Smooth muscle cell (in vitro differentiated cells): ENCODE results near the gene SMAD1. TPM values are rescaled to one million over a fixed set of nuclear protein-coding genes. Genes with fewer than 3 reads are reported as not detected.

ENCODE experiments used
- DNase-seq: peaks from one replicate; lab custom pipeline; 2025; ENCODE audit not compliant: unreplicated experiment; lab: John Stamatoyannopoulos, UW
- H2AFZ ChIP-seq: fragments of 200-600 bp; sonication (generic); 2 replicates; pipeline ENCODE4 v1.6.0; 2016; ENCODE audit warnings: antibody characterized with exemption, low read depth, mild to moderate bottlenecking
- H3F3A ChIP-seq: fragments of 200-600 bp; sonication (generic); 2 replicates; pipeline ENCODE4 v1.6.0; 2017; ENCODE audit warnings: antibody characterized with exemption, low read depth
- H3K27ac ChIP-seq: fragments of 200-600 bp; sonication (generic); 2 replicates; pipeline ENCODE4 v1.5.1; 2016; ENCODE audit warnings: low read depth, mild to moderate bottlenecking
- H3K27me3 ChIP-seq: fragments of 200-600 bp; sonication (generic); 2 replicates; pipeline ENCODE4 v1.6.1; 2016; ENCODE audit warnings: low read depth, mild to moderate bottlenecking
- H3K36me3 ChIP-seq: fragments of 200-600 bp; sonication (generic); 2 replicates; pipeline ENCODE4 v1.5.1; 2016; ENCODE audit warnings: low read depth
- H3K4me1 ChIP-seq: fragments of 200-600 bp; sonication (generic); 2 replicates; pipeline ENCODE4 v1.5.1; 2016; ENCODE audit warnings: low read depth
- H3K4me2 ChIP-seq: fragments of 200-600 bp; sonication (generic); 2 replicates; pipeline ENCODE4 v1.6.0; 2016; ENCODE audit warnings: mild to moderate bottlenecking
- H3K4me3 ChIP-seq: fragments of 200-600 bp; sonication (generic); 2 replicates; pipeline ENCODE4 v1.5.1; 2016; ENCODE audit warnings: mild to moderate bottlenecking
- H3K79me2 ChIP-seq: fragments of 200-600 bp; sonication (generic); 2 replicates; pipeline ENCODE4 v1.6.0; 2016; ENCODE audit warnings: low read depth, mild to moderate bottlenecking
- H3K9ac ChIP-seq: fragments of 200-600 bp; sonication (generic); 2 replicates; pipeline ENCODE4 v1.6.0; 2016; ENCODE audit warnings: low read depth
- H3K9me3 ChIP-seq: fragments of 200-600 bp; sonication (generic); replicated peaks from 2 replicates; pipeline ENCODE4 v1.5.1; 2016; ENCODE audit warnings: low read depth
- H4K20me1 ChIP-seq: fragments of 200-600 bp; sonication (generic); 2 replicates; pipeline ENCODE4 v1.6.0; 2016; ENCODE audit warnings: low read depth
- WGBS: methylation state at CpG from one replicate; pipeline ENCODE4 v1.1.7; 2016; ENCODE audit warnings: low lambda C conversion rate; 5-methylcytosine and 5-hydroxymethylcytosine counted together
- polyA plus RNA-seq: library from polyadenylated mRNA; unstranded; fragments of >200 nt; fragmentation: Nextera tagmentation; extraction: Ambion mirVana; gene quantifications from 2 replicates; pipeline ENCODE4 v1.2.1, GENCODE V29; 2016
- total RNA-seq: library from RNA; depleted of rRNA; stranded (reverse); fragments of >200 nt; gene quantifications from 2 replicates; pipeline ENCODE4 v1.2.3, GENCODE V29; 2014
- TF ChIP-seq, protein P1 (sequence below): fragments of 200-600 bp; sonication (generic); IDR thresholded peaks from 2 replicates; pipeline ENCODE4 v1.5.1; 2017; ENCODE audit warnings: borderline replicate concordance, mild to moderate bottlenecking, antibody characterized with exemption; ENCODE audit not compliant: insufficient read depth, poor library complexity, severe bottlenecking

SMAD1 gene
- total and polyA plus RNA-seq, 2 experiments from 2014 or later: 23.1 to 34.0 TPM

DNA sequence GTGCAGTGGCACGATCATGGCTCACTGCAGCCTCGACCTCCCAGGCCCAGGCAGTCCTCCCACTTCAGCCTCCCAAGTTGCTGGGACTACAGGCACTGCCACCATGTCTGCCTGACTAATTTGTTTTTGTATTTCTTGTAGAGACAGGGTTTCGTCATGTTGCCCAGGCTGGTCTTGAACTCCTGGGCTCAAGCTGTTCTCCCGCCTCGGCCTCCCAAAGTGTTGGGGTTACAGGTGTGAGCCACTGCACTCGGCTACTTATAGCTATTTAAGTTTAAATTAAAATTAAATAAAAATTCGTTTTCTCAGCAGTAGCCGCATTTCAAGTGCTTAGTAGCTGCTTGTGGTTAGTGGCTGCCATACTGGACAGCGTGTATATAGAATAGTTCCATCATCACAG lies 3.5 kb downstream of the SMAD1 start:
- Histone ChIP-seq H3K27ac (no peak overlapping the region), H3K4me1 (peaks cover 17% of the 10 kb centered on the region), H3K36me3 (no peaks in the 10 kb centered on the region), H4K20me1 (peaks cover 49% of the 10 kb centered on the region), H3K4me2 (no peak overlapping the region), H3K4me3 (no peak overlapping the region), H2AFZ (no peak overlapping the region), H3K9ac (no peak overlapping the region), H3F3A (peaks cover 4% of the 10 kb centered on the region), H3K27me3 (no peaks in the 10 kb centered on the region), H3K9me3 (no peaks in the 10 kb centered on the region), H3K79me2 (peaks cover 73% of the 10 kb centered on the region)
- DNase-seq: no peak
- 95% methylated on average over 9 of the region's 9 CpGs for WGBS
- TF ChIP-seq, protein P1, sequence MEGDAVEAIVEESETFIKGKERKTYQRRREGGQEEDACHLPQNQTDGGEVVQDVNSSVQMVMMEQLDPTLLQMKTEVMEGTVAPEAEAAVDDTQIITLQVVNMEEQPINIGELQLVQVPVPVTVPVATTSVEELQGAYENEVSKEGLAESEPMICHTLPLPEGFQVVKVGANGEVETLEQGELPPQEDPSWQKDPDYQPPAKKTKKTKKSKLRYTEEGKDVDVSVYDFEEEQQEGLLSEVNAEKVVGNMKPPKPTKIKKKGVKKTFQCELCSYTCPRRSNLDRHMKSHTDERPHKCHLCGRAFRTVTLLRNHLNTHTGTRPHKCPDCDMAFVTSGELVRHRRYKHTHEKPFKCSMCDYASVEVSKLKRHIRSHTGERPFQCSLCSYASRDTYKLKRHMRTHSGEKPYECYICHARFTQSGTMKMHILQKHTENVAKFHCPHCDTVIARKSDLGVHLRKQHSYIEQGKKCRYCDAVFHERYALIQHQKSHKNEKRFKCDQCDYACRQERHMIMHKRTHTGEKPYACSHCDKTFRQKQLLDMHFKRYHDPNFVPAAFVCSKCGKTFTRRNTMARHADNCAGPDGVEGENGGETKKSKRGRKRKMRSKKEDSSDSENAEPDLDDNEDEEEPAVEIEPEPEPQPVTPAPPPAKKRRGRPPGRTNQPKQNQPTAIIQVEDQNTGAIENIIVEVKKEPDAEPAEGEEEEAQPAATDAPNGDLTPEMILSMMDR: no peak

DNA sequence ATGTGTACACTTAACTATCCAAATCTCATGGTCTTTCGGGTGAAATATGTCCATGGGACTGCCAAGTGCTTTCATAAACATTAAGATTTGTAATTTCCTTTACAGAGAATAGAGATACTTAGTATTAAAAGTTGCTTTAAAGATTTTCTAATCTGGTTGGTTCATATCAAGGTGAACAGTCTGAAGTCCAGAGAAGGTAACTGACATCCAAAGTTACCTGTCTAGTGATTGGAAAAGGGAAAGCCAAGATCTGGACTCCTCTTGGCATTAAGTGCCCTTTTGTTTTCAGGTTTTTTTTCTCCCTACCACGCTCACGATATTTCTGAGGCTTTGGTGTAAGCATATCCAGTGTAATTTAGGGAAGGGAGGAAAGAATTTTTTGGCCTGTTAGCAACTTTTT lies 5.0 kb downstream of the SMAD1 start:
- H3K27me3 ChIP-seq: no peaks in the 10 kb centered on the region
- H3K79me2 ChIP-seq: peaks cover 87% of the 10 kb centered on the region
- H2AFZ ChIP-seq: no peak overlapping the region
- H3K4me2 ChIP-seq: no peak overlapping the region
- no peaks in the 10 kb centered on the region for H3K9me3 ChIP-seq
- WGBS: 95% methylated on average over 3 of the region's 3 CpGs
- H3K4me3 ChIP-seq: no peak overlapping the region
- no peak for DNase-seq
- no peak overlapping the region for H3K27ac ChIP-seq
- peaks cover 63% of the 10 kb centered on the region for H4K20me1 ChIP-seq
- H3F3A ChIP-seq: no peaks in the 10 kb centered on the region
- TF ChIP-seq, protein P1: no peak
- no peaks in the 10 kb centered on the region for H3K36me3 ChIP-seq
- peaks cover 12% of the 10 kb centered on the region for H3K4me1 ChIP-seq
- H3K9ac ChIP-seq: no peak overlapping the region

DNA sequence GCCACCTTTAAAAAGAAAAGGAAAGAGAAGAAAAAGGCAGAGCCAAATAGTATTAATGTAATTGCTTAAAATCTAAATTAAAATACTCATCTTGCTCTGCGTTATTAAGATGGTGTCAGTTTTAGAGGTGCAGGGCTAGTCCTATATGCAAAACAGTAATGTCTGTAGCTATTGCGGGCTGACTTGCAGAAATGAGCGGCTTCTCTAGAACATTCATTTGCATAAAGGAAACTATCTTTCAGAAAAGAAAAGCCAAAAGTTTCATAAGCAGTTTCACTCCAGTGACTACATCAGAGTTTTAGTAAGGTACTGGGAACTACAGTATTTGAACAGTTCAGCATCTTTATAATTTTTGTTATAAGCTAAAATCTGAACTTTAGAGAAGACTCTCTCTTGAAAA lies 6.0 kb downstream of the SMAD1 start:
- WGBS: 83% methylated on average over 3 of the region's 3 CpGs
- H3K27ac ChIP-seq: no peak overlapping the region
- no peaks in the 10 kb centered on the region for H3K9me3 ChIP-seq
- peaks cover 71% of the 10 kb centered on the region for H4K20me1 ChIP-seq
- H3K4me2 ChIP-seq: no peak overlapping the region
- H3K79me2 ChIP-seq: peaks cover 98% of the 10 kb centered on the region
- H3K9ac ChIP-seq: no peak overlapping the region
- H3K4me1 ChIP-seq: peaks cover 12% of the 10 kb centered on the region
- H3K27me3 ChIP-seq: no peaks in the 10 kb centered on the region
- no peak overlapping the region for H3K4me3 ChIP-seq
- no peak for DNase-seq
- no peaks in the 10 kb centered on the region for H3K36me3 ChIP-seq
- no peaks in the 10 kb centered on the region for H3F3A ChIP-seq
- TF ChIP-seq, protein P1: no peak
- no peak overlapping the region for H2AFZ ChIP-seq

DNA sequence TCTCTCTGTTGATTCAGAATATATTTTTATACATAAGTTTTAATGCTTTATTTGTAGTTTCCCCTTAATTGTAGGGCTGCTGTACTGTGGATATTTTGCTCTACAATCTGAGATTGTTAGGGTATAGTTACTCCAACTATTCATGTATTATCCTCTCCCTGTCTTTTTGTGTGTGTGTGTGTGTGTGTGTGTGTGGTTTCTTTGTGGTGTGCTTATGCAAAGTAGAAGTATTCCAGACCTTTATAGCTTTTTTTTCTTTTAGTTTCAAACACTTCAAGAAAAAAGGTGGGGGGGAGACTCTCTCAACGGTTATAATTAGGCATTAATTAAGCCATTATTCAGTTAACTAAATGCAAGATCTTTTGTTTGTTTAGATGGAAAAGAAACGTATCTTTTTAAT lies 6.7 kb downstream of the SMAD1 start:
- Histone ChIP-seq H3K9me3 (no peaks in the 10 kb centered on the region), H3F3A (no peaks in the 10 kb centered on the region), H3K4me1 (peaks cover 9% of the 10 kb centered on the region), H3K27me3 (no peaks in the 10 kb centered on the region), H3K79me2 (peaks cover 98% of the 10 kb centered on the region), H4K20me1 (peaks cover 77% of the 10 kb centered on the region), H3K27ac (no peak overlapping the region), H3K4me3 (no peak overlapping the region), H3K9ac (no peak overlapping the region), H2AFZ (no peak overlapping the region), H3K36me3 (no peaks in the 10 kb centered on the region), H3K4me2 (no peak overlapping the region)
- no peak for DNase-seq
- TF ChIP-seq, protein P1: no peak
- 78% methylated on average over 2 of the region's 2 CpGs for WGBS
